GM21737 (cell line): ENCODE measurements around the gene CLEC4E.
"Not testable (repeated sequence)": the region's sequence is repeated elsewhere in the genome, so short reads cannot be mapped to it uniquely, and the experiment has no call there.

Experiments used
- ATAC-seq: cut with Tn5 transposase; IDR thresholded peaks from one replicate; pipeline ENCODE4 v1.9.1; 2021; ENCODE audit warnings: mild to moderate bottlenecking, moderate library complexity; ENCODE audit not compliant: unreplicated experiment

Gene CLEC4E

GRCh38 chr12:8540831-8541230, at the start of gene CLEC4E:
TSS of gene CLEC4E (minus strand) at chr12:8540905. CDS start at chr12:8540797, 108 bp downstream.
- not testable (repeated sequence) for ATAC-seq

- ATAC-seq: no peak
Observed at GRCh38 chr12:8589679-8590078, 49.0 kb upstream of the CLEC4E start.

GRCh38 chr12:8584478-8584877, 43.8 kb upstream of the CLEC4E start:
- not testable (repeated sequence) for ATAC-seq

GRCh38 chr12:8584004-8584403, 43.3 kb upstream of the CLEC4E start:
- ATAC-seq: no peak

GRCh38 chr12:8581098-8581784, 40.5 kb upstream of the CLEC4E start:
- no peak for ATAC-seq

GRCh38 chr12:8577879-8578278, 37.2 kb upstream of the CLEC4E start:
- ATAC-seq: no peak

- ATAC-seq: no peak
Observed at GRCh38 chr12:8572507-8572906, 31.8 kb upstream of the CLEC4E start.

- ATAC-seq: no peak
Observed at GRCh38 chr12:8566525-8566924, 25.8 kb upstream of the CLEC4E start.

- ATAC-seq: not testable (repeated sequence)
Observed at GRCh38 chr12:8566052-8566451, 25.3 kb upstream of the CLEC4E start.

GRCh38 chr12:8564656-8565055, 24.0 kb upstream of the CLEC4E start:
- ATAC-seq: no peak

GRCh38 chr12:8563356-8563755, 22.7 kb upstream of the CLEC4E start:
- no peak for ATAC-seq

- ATAC-seq: no peak
Observed at GRCh38 chr12:8562310-8562709, 21.6 kb upstream of the CLEC4E start.

GRCh38 chr12:8561011-8561410, 20.3 kb upstream of the CLEC4E start:
- no peak for ATAC-seq

GRCh38 chr12:8559676-8560075, 19.0 kb upstream of the CLEC4E start:
- ATAC-seq: no peak

GRCh38 chr12:8556531-8557097, 15.9 kb upstream of the CLEC4E start:
- ATAC-seq: no peak

GRCh38 chr12:8554451-8555195, 13.9 kb upstream of the CLEC4E start:
- no peak for ATAC-seq

GRCh38 chr12:8553088-8553627, 12.5 kb upstream of the CLEC4E start:
- ATAC-seq: no peak

- no peak for ATAC-seq
Observed at GRCh38 chr12:8549381-8549780, 8.7 kb upstream of the CLEC4E start.

- no peak for ATAC-seq
Observed at GRCh38 chr12:8548192-8548591, 7.5 kb upstream of the CLEC4E start.

- ATAC-seq: no peak
Observed at GRCh38 chr12:8547645-8548044, 6.9 kb upstream of the CLEC4E start.

GRCh38 chr12:8546591-8546990, 5.9 kb upstream of the CLEC4E start:
- no peak for ATAC-seq

- no peak for ATAC-seq
Observed at GRCh38 chr12:8544295-8544694, 3.6 kb upstream of the CLEC4E start.
